GM12865 (cell line): Measurements from ENCODE around the gene ITGB8.

Source experiments
- DNase-seq: peaks from one replicate; pipeline ENCODE4 v3.0.0; 2010; ENCODE audit warnings: low read depth
- H3K4me3 ChIP-seq: 2 replicates; pipeline ENCODE4 v1.5.1; 2011; ENCODE audit warnings: mild to moderate bottlenecking, low read depth, low read length, control low read depth
- CTCF ChIP-seq: IDR thresholded peaks from 2 replicates; pipeline ENCODE4 v1.5.1; 2011; ENCODE audit warnings: low read length, control low read depth, low read depth, inconsistent platforms; ENCODE audit not compliant: insufficient read depth; ENCODE audit errors: missing control alignments

The ITGB8 gene

GRCh38 chr7:20330239-20330927 is at the start of gene ITGB8:
TSS of gene ITGB8 (plus strand) at chr7:20330900. CDS start at chr7:20331807, 907 bp downstream.
- DNase-seq, result peak; percentile 87
- TF ChIP-seq CTCF, result no peak
- peak within 1 kb of the TSS; percentile 60 for H3K4me3 ChIP-seq

GRCh38 chr7:20282959-20283358 is 47.7 kb upstream of the ITGB8 start:
- no peak for DNase-seq
- no peak for TF ChIP-seq CTCF
- H3K4me3 ChIP-seq, result no peak overlapping the region

GRCh38 chr7:20283385-20283784 is 47.3 kb upstream of the ITGB8 start:
- peak overlapping the region; percentile 38 for H3K4me3 ChIP-seq
- no peak for DNase-seq
- no peak for TF ChIP-seq CTCF

GRCh38 chr7:20284003-20284770 is 46.5 kb upstream of the ITGB8 start:
- peak; percentile 75 for DNase-seq
- peak overlapping the region; percentile 38 for H3K4me3 ChIP-seq
- TF ChIP-seq CTCF, result no peak

GRCh38 chr7:20284771-20285143 is 45.9 kb upstream of the ITGB8 start:
- DNase-seq, result no peak
- no peak for TF ChIP-seq CTCF

GRCh38 chr7:20287317-20287716 is 43.4 kb upstream of the ITGB8 start:
- DNase-seq, result no peak
- no peak overlapping the region for H3K4me3 ChIP-seq
- no peak for TF ChIP-seq CTCF

More at GRCh38 chr7:20284771-20285143, 45.9 kb upstream of the ITGB8 start:
- H3K4me3 ChIP-seq, result no peak overlapping the region

GRCh38 chr7:20288036-20288435 is 42.7 kb upstream of the ITGB8 start:
- no peak for TF ChIP-seq CTCF
- DNase-seq, result no peak
- H3K4me3 ChIP-seq, result no peak overlapping the region
